GM10248 (cell line): ENCODE data around the gene ARHGEF10L.

Source experiments
- CTCF ChIA-PET: fragments of 300-600 bp; sonication (Branson Sonifier 250); formaldehyde crosslinking; extraction: SDS; loops from one replicate; lab custom pipeline; 2021; ENCODE audit warnings: antibody characterized with exemption; lab: Yijun Ruan, JAX
- POLR2A ChIA-PET: fragments of 350-650 bp; sonication (Branson Sonifier 250); formaldehyde crosslinking; extraction: SDS; loops from one replicate; lab custom pipeline; 2020; ENCODE audit warnings: antibody characterized with exemption; lab: Yijun Ruan, JAX
- DNase-seq: peaks from one replicate; pipeline ENCODE4 v3.0.0; 2012; ENCODE audit errors: extremely low spot score
- CTCF ChIP-seq: IDR thresholded peaks from 2 replicates; pipeline ENCODE4 v1.5.1; 2012; ENCODE audit warnings: mild to moderate bottlenecking, low read depth; ENCODE audit errors: extremely low read depth, missing control alignments, control extremely low read depth

Gene ARHGEF10L

GRCh38 chr1:17531682-17532487, 7.6 kb upstream of the ARHGEF10L start:
- ChIA-PET CTCF (interaction anchor here (0.7 to 2.3 kb wide), 7 partner anchors 11 to 42 kb away, joined by 3 to 8 read pairs (median 3); no protein-coding TSS in a partner anchor), POLR2A (no interaction called here)
- DNase-seq = no peak
- no peak for TF ChIP-seq CTCF

GRCh38 chr1:17533201-17533600, 6.3 kb upstream of the ARHGEF10L start:
- TF ChIP-seq CTCF = no peak
- CTCF ChIA-PET = interaction anchor here (1.1 kb wide), 1 partner anchor 12 kb away, joined by 3 read pairs; no protein-coding TSS in a partner anchor
- no peak for DNase-seq
- POLR2A ChIA-PET = no interaction called here

GRCh38 chr1:17535300-17535936, 4.1 kb upstream of the ARHGEF10L start:
- POLR2A ChIA-PET = no interaction called here
- CTCF ChIA-PET = interaction anchor here (1.1 kb wide), 1 partner anchor 72 kb away, joined by 5 read pairs; no protein-coding TSS in a partner anchor
- DNase-seq = no peak
- TF ChIP-seq CTCF = no peak

- ChIA-PET CTCF (interaction anchor here (1.7 to 1.8 kb wide), 2 partner anchors 10 to 30 kb away, joined by 4 to 8 read pairs; no protein-coding TSS in a partner anchor), POLR2A (interaction anchor here (0.5 kb wide), 1 partner anchor 1717 kb away, joined by 6 read pairs; no protein-coding TSS in a partner anchor)
- TF ChIP-seq CTCF = no peak
- DNase-seq = no peak
Measured at GRCh38 chr1:17538010-17538409, 1.5 kb upstream of the ARHGEF10L start.

GRCh38 chr1:17538428-17539117, 925 bp upstream of the ARHGEF10L start:
- ChIA-PET POLR2A (no interaction called here), CTCF (no interaction called here)
- no peak for TF ChIP-seq CTCF
- no peak for DNase-seq

GRCh38 chr1:17539118-17539476, 401 bp upstream of the ARHGEF10L start:
- ChIA-PET POLR2A (no interaction called here), CTCF (no interaction called here)
- no peak for TF ChIP-seq CTCF
- no peak for DNase-seq
